ENCODE results near the gene SIGLEC1.

SIGLEC1 gene

GRCh38 chr20:3729811-3730540 lies 17.6 kb upstream of the SIGLEC1 start:
- in situ Hi-C loops (cut with HindIII; ENCODE audit: low sequenced_read_pairs), result loop anchor here (25.0 kb wide), 1 partner anchor 93 kb away; no protein-coding TSS in a partner anchor

- in situ Hi-C loops (cut with HindIII; ENCODE audit: low sequenced_read_pairs), result loop anchor here (25.0 kb wide), 1 partner anchor 92 kb away; no protein-coding TSS in a partner anchor
Observed at GRCh38 chr20:3729378-3729777, 17.0 kb upstream of the SIGLEC1 start.

DNA sequence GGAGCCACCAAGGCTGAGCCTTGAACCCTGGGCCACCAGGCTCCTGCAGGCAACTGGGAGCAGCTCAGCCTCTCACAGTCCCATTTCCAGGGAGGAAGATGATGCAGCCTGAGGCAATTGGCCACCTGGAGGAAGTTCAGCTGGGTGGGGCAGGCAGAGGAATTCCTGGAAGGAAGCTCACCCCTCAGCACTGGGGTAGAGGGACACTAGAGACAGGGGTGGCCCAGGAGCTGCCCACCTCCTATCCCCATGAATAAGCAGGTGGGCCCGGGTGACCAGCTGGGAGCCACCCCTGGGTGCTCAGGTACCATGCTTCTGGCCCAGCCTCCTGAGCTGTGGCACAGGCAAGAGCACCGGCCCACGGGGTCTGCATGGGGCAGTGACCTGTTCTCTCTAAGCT lies 16.5 kb upstream of the SIGLEC1 start:
- in situ Hi-C loops (cut with HindIII; ENCODE audit: low sequenced_read_pairs), result loop anchor here (25.0 kb wide), 1 partner anchor 92 kb away; no protein-coding TSS in a partner anchor

GRCh38 chr20:3728354-3728753 lies 16.0 kb upstream of the SIGLEC1 start:
- in situ Hi-C loops (cut with HindIII; ENCODE audit: low sequenced_read_pairs), result loop anchor here (25.0 kb wide), 1 partner anchor 91 kb away; no protein-coding TSS in a partner anchor

DNA sequence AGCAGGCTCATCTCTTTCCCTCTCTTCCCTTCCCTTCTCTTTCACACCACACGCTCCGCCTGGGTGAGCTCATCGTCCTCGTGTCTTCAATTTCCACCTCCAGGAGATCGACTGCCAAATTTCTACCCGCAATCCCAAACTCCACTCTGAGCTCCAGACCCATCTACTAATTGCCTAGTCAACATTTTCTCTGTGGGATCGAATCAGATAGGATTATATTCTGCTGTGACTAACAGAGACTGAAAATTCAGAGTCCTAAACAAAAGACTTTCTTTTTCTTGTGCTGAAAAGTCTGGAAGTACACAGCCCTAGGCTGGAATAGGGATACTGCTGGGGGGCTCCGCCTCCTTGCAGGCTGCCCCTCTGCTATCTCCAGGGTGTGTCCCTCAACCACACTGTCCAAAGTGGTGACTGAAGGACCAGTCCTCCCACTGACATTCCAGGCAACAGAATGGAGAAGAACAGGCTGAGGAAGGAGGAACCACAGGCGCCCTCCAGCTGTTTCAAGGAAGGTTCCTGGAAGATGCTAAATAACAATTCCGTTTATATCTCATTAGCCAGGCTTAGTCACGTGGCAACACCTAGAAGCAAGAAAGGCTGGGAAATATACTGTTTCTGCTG lies 15.1 kb upstream of the SIGLEC1 start:
- in situ Hi-C loops (cut with HindIII; ENCODE audit: low sequenced_read_pairs), result loop anchor here (25.0 kb wide), 1 partner anchor 90 kb away; no protein-coding TSS in a partner anchor

DNA sequence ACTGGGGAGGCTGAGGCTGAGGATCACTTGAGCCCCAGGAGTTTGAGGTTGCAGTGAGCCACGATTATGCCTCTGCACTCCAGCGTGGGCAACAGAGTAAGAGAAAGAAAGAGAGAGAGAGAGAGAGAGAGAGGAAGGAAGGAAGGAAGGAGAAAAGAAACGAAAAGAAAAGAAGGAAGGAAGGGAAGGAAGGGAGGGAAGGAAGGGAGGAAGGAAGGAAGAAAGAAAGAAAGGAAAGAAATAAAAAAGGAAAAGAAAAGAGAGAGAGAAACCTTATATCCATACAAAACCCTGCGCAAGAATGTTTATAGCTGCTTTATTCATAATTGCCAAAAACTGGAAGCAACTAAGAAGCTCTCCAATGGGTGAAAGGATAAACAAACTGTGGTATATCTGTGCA lies 12.0 kb upstream of the SIGLEC1 start:
- in situ Hi-C loops (cut with HindIII; ENCODE audit: low sequenced_read_pairs), result no loop called here

GRCh38 chr20:3723284-3723683 lies 10.9 kb upstream of the SIGLEC1 start:
- in situ Hi-C loops (cut with HindIII; ENCODE audit: low sequenced_read_pairs), result no loop called here

GRCh38 chr20:3721912-3722311 lies 9.5 kb upstream of the SIGLEC1 start:
- in situ Hi-C loops (cut with HindIII; ENCODE audit: low sequenced_read_pairs), result no loop called here

- in situ Hi-C loops (cut with HindIII; ENCODE audit: low sequenced_read_pairs), result no loop called here
Observed at GRCh38 chr20:3720626-3721025, 8.2 kb upstream of the SIGLEC1 start.

DNA sequence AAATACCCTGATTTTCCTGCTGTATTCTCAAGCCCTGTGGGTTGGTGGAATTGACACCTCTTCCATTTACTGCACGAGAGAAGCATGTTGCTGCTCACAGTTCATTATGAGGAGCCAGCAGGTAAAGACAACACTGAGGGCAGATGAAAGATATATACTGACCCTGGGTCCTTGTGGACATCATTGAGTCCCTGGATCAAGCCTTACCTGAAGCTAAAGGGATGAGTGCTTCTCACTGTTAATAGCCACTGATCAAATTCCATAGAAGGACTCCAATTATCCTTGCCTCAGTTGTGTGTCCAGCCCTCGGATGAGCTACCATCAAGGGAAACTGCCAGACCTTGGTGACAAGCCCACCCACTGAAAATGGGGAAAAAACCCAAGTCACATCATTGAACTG lies 7.7 kb upstream of the SIGLEC1 start:
- in situ Hi-C loops (cut with HindIII; ENCODE audit: low sequenced_read_pairs), result no loop called here

DNA sequence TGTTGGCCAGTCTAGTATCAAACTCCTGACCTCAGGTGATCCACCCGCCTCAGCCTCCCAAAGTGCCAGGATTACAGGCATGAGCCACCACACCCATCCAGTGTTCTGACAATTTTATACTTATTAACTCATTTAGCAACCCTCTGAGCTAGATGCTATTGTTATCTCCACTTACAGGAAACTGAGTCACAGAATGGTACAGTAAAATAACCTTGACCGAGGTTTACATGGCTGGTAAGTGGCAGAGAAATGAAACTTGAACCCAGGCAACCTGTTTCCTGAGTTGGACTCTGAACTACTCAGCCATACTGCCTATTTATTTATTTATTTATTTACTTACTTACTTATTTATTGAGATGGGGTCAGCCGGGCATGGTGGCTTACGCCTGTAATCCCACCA lies 6.6 kb upstream of the SIGLEC1 start:
- in situ Hi-C loops (cut with HindIII; ENCODE audit: low sequenced_read_pairs), result no loop called here

- in situ Hi-C loops (cut with HindIII; ENCODE audit: low sequenced_read_pairs), result no loop called here
Observed at GRCh38 chr20:3716195-3716834, 3.9 kb upstream of the SIGLEC1 start.

- in situ Hi-C loops (cut with HindIII; ENCODE audit: low sequenced_read_pairs), result no loop called here
Observed at GRCh38 chr20:3714092-3714491, 1.7 kb upstream of the SIGLEC1 start.

DNA sequence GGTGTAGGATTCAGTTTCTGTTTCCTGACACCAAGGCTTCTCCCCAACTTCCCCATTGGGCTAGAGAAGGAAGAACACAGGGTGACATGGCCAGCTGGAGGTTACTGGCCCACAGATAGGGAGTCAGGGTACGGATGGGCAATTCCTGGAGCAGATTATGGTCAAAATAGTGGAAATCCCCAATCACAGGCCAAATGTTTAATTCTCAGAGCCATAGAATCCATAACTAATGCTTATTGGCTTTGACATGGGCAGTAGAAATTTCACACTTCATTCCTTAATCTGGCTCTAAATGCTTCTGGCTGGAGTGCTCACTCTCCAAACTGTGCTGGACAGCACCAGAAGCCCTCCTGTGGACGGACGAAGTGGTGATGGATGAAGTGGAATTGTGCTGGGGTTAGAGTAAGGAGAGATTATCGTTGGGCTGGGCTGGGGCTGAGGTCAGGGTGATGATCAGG lies 887 bp downstream of the SIGLEC1 start:
- in situ Hi-C loops (cut with HindIII; ENCODE audit: low sequenced_read_pairs), result no loop called here

DNA sequence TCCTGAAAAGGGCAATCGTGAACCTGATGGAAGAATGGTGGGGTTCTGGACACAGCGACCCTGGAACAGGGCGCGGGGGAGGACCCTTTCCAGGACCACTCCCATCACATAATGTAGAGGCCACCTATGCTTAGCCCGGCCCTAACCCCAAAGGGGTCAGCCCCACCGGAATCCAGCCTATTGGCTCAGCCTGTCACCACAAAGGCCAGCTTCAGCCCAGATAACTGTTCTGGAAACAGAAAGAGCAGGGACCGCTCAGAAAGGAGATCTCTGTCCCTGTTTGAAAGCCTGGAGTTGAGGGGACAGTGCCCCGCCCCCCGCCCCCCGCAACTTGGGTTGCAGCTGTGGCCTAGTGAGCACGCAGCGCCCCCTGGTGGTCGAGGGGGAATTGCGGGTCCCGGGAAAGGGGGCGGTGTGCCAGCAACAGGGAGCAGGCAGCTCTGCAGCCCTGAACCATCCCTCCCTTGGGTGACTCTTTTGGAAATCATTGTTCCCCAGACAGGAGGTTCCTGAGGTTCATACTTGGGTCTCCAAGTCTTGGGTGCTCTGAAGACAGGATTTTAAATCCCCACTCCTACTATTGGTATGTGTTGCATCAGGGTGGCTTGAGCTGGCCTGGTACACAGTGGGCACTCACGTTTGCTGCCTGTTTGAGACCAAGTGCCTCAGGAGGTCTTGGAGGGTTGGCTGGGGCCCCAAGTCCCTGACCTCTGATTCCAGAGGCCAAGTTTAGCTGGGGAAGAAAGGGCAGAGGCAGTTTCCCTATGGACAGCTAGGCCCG lies 1.5 kb downstream of the SIGLEC1 start:
- in situ Hi-C loops (cut with HindIII; ENCODE audit: low sequenced_read_pairs), result no loop called here

DNA sequence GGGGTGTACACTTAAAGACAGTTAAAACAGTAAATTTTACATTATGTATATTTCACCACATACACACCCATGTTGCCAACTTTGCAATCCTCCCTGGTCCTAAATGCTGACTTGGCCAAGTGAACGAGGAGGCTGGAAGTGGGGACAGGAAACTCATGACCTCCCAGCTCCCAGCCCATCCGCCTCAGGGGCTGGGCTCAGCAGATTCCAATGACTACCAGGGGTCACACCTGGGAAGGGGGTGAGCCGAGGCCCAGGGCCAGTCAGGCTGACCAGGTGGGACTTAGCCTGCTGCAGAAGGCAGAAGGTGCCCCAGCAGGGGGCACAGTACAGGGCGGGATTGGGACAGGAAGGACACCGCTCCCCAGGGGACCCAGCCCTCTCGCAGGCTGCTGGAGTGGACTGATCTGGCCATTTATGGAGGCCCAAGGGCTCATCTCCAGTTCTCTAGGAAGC lies 2.4 kb downstream of the SIGLEC1 start:
- in situ Hi-C loops (cut with HindIII; ENCODE audit: low sequenced_read_pairs), result no loop called here

GRCh38 chr20:3707508-3707899 lies 4.9 kb downstream of the SIGLEC1 start:
- in situ Hi-C loops (cut with HindIII; ENCODE audit: low sequenced_read_pairs), result no loop called here

DNA sequence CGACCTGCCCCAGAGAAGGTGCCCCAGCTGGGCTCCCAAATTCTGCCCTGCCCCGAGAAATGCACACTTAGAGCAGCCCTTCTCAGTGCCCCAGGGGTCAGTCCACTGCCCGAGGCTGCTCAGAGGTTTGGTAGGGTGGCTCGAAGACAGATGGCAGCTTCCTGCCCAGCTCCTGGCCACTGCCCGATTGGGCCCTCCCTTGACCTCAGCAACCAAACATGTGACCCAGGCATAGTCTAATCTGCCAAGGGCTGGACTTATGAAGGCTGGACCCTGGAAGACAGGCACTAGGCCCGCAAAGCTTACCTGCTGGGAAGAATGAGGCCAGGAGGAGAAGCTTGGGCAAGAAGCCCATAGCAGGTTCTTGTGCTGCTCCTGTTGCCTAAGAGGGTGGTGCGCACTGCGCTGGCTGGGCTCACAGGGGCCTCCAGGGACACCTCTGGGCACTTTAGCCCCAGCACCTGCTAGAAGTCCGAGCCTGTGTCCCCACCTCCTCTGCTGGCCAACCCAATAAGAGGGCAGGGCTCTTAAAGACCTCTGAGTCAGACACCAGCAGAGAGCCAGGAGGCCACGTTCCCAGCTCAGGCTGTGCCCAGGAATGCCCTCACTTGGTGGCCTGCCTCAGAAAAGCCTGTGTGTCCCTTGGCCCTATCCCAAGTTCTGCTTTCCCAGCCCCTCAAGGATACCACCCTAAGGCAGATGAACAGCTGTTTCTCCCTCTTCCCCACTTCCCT lies 5.5 kb downstream of the SIGLEC1 start:
- in situ Hi-C loops (cut with HindIII; ENCODE audit: low sequenced_read_pairs), result no loop called here

GRCh38 chr20:3705970-3706739 lies 6.2 kb downstream of the SIGLEC1 start:
- in situ Hi-C loops (cut with HindIII; ENCODE audit: low sequenced_read_pairs), result no loop called here

Data from DLD1 (cell line).